SW480 (cell line): ENCODE results near the gene AUTS2.

ENCODE experiments used
- DNase-seq: peaks from one replicate; pipeline ENCODE4 v3.0.0-alpha.2; 2016; ENCODE audit warnings: low spot score

AUTS2 gene

DNA sequence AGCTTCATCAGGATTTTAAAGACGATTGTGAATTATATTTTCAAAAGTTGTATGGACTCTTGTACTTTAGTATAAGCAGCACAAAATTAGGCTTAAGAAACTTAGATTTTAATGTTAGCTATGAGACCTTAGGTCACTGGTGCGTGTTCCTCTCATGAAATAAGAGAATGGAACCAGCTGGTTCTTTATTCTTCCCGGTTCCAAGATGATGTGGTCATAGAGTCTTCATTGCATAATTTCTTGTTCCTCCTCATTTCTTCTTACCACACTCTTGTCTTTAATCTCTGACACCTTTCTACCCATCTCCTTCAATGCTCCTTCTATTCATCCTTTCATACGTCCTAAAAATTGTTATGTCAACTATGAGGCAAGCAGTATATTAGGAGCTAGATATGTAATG is 437.2 kb downstream of the AUTS2 start:
- no peak for DNase-seq

DNA sequence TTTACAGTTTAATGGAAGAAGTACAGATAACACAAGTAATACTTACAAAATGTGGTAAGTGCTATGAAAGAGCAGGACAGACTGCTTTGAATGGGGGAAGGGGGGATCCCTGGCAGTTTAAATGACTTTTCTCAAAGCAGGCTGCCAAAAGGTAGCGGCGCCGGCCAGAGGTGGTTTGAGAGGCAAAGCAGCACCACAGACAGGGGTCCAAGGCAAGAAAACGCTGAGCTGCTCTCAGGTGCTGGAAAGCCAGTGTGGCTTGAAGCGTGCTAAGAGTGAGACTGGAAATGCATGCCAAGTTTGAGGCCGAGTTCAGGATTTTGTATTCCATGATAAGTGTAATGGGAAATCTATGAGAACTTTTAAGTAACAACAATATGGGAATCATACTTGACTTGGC is 437.7 kb downstream of the AUTS2 start:
- no peak for DNase-seq

DNA sequence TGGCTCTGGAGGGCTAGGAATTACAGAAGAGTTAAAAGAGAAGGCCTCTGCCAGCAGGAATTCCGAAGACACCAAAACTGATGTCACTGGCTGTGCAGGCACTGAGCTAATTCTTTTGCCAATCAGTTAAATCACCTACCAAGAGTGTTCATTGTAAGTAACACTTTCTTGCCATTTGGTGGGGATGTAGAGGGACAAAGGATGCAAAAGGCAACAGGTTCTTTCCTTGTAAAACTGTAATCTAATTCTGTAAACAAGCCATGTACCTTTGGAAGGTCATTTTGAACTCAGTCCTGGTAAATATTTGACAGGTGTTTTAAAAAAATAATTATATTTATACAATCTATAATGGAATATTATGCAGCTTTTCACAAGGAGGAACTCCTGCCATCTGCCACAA is 438.4 kb downstream of the AUTS2 start:
- no peak for DNase-seq

DNA sequence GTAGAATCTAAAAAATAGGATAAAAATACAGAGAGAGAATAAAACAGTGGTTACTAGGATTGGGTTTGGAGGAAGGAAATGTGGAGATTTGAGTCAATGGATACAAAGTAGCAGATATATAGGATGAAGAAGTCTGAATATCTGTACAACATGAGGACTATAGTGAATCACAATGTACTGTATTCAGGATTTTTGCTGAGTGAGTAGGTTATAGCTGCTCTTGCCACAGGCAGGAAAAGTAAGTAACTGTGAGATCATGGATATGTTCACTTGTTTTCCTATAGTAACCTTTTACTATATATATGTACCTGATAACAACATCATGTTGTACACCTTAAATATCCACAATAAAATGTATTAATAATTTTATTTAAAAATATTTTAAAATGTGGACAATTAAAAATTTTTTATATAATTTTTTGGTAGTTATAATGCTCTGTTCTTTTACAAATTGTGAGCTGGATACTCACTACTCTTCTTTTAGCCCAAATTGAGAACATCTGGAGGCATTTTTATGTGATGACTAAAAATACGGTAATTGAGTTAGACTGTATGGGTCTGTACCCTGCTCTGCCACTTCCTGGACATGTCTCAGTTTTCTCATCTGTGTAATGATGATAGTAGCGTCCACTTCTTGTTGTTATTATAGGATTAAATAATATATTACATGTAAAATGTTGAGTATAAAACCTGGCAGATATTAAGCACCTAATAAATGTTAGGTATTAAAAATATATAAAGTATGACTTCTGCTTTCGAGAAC is 439.1 kb downstream of the AUTS2 start:
- no peak for DNase-seq

- DNase-seq, result no peak
Measured at GRCh38 chr7:70040051-70040450, 441.8 kb downstream of the AUTS2 start.

GRCh38 chr7:70040970-70041766 is 442.9 kb downstream of the AUTS2 start:
- DNase-seq, result peak; percentile 41

- DNase-seq, result peak; percentile 54
Measured at GRCh38 chr7:70042533-70042932, 444.3 kb downstream of the AUTS2 start.

DNA sequence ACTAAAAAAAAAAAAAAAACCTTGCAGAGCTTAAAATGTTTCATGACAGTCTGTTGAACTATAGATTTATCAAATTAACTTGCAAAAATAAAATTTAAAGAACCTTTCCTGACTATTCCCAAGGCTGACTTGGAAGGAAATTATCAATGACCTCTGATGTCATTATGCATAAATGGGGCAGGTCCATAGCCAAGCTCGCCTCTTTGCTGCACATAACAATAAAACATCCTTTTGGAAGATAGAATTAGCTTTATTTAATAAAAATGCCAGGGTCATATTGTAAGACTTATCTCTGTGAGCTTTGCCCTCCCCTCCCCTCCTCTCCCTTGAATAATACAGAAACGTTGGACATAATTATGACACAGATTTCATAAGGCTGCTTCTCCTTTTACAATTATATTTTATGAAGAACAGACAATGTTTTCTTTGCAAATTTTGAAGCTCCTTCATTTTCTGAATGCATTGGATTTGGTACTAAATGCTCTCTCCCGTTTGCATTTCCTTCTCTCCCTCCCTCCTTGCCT is 444.8 kb downstream of the AUTS2 start:
- DNase-seq, result no peak

- no peak for DNase-seq
Measured at GRCh38 chr7:70044064-70044463, 445.8 kb downstream of the AUTS2 start.

DNA sequence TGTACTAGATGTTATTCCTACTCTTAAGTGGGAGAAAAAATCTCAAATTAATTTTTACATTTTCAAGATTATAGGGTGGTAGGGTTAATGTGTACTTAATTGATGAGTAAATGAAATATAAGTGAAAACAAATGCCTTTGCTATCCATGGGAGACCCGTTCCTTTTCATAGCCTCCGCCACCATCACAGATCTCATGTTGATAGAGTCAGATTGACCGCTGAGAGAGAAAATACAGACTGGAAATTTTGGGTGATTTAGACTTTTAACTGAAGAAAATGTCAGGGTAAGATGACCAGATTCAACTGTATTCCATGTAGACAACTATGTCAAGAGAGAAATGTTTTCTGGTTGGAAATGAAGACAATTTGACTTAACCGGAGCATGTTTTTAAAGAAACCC is 446.2 kb downstream of the AUTS2 start:
- no peak for DNase-seq

GRCh38 chr7:70044981-70045380 is 446.7 kb downstream of the AUTS2 start:
- DNase-seq, result no peak

- DNase-seq, result no peak
Measured at GRCh38 chr7:70047384-70047783, 449.1 kb downstream of the AUTS2 start.

- no peak for DNase-seq
Measured at GRCh38 chr7:70047891-70048448, 449.7 kb downstream of the AUTS2 start.

GRCh38 chr7:70051726-70052125 is 453.5 kb downstream of the AUTS2 start:
- DNase-seq, result peak; percentile 25

DNA sequence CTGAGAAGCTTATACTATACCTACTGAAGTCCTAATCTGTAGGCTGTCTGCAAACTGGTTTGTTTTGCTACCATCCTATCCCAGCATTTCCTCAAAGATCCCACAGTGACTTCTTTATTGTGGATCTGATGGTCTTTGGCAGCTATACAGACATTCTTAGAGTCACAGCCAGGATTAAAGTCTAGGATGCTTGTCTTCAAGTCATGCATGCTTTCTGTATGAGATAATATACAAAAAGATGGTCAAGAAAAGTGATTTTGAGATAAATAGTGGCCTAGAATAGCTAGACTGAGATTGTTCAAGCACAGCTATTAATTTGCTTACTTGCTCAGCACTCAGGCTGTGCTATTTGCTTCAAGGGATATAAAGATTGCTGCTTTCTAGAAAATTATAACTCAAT is 454.4 kb downstream of the AUTS2 start:
- no peak for DNase-seq

GRCh38 chr7:70053421-70053820 is 455.1 kb downstream of the AUTS2 start:
- no peak for DNase-seq

GRCh38 chr7:70053989-70054388 is 455.7 kb downstream of the AUTS2 start:
- no peak for DNase-seq

DNA sequence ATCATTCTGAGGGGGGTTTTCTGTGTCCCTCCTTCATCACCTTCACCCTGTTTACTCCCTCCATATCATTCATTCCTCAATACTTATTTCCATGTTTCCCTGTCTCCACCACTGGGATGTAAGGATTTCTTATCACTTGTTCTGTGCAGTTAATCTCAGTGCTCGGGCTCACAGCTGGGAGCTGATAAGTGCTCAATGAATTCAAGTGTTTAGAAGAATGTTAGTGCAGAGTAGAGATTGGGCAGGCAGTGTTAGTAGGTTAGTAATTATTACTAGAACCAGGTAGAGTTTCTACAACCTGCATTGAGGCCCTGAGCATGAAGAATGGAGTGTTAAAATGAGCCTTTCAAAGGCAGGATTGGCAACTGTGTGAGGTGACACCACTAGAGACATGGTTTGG is 458.1 kb downstream of the AUTS2 start:
- DNase-seq, result no peak

DNA sequence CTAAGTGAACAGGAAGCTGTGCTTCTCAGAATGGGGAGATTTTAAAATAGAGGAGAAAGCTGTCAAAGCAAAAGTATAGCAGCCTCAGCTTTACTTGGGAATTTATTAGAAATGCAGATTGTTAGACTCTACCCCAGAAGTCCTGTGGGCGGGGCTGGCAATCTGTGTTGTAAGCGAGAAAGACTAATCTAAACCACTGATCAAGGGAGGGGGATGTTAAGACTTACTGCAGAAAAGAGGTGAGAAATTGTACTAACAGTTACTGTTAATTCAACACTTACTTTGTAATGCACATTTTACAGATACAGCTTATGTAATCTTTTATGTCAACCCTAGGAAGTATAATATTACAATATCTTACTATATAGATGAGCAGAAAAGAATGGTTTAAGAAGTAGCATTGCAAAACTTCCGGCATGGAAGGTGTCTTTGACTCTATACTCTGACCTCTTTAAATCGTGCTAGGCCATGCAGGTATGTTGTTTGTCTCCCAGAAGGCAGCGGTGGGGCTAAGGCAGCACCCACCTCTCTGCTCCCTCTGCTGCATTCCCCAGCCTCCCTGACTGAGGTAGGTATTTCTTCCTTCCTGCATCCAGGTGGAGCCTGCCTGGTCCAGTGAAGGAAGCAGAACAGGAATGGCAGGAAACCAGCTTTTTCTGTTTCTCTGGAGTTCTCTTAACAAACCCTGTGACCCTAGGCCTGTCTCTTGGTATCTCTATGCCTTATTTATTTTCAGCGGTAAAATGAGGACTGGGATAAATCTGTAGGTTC is 462.2 kb downstream of the AUTS2 start:
- no peak for DNase-seq

DNA sequence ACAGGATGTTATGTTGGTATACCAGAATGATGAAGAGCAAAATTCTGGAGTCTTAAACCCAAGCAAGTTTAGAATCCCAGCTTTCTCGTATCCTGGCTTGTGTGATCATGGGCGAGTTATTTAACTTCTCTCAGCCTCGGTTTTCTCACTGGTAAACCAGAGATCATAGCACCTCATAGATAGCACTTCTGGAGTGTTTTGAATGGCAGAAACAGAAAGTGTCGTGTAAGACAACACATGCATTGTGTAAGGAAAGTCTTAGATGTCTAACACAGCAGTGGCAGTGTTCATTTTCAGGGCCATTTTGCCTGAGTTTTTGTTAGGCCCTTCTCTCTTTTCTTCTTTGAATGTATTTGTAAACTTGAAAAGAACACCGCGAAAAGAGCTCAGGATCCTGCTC is 465.1 kb downstream of the AUTS2 start:
- no peak for DNase-seq

DNA sequence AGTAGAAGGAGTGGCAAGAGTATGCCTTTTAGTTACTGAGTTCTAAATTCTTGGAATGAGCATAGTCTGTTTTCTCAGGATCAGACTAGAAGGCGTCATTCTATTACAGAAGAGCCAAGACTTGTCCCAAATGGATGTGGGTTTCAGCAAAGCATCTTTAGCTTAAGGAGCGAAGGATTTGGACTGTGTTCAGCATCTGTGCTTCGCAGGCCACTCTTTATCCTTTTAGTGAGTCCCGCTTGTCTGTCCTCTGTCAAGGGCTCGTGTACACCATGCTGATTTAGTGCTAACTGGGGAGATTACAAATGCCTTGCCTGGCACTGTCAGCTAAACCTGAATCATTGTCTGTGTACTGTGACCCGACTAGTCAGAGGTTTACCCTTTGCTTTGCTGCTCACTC is 465.7 kb downstream of the AUTS2 start:
- no peak for DNase-seq

DNA sequence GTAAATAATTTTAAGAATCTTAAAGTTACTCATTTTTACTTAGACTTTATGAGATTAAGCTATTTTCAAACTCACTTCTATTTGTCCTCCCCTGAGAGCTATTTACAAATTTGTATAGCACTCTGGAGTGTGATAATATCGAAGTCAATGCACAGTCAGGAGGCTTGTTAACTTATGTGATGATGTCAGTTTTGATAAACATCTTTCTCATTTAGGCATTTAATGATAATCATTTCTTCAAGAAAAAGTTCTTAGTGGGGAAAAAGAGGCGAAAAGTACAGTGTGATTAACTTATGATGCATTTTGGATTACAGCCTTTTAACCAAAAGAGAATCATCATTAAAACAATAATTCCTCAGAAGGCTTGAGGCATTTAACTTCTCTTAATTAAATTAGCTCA is 468.6 kb downstream of the AUTS2 start:
- DNase-seq, result no peak
